SW 1271 (cell line): ENCODE results near the gene MEGF6.

Source experiments
- DNase-seq, 2 experiments: peaks; one replicate each; lab custom pipeline; 2025; lab: John Stamatoyannopoulos, UW

Gene MEGF6

DNA sequence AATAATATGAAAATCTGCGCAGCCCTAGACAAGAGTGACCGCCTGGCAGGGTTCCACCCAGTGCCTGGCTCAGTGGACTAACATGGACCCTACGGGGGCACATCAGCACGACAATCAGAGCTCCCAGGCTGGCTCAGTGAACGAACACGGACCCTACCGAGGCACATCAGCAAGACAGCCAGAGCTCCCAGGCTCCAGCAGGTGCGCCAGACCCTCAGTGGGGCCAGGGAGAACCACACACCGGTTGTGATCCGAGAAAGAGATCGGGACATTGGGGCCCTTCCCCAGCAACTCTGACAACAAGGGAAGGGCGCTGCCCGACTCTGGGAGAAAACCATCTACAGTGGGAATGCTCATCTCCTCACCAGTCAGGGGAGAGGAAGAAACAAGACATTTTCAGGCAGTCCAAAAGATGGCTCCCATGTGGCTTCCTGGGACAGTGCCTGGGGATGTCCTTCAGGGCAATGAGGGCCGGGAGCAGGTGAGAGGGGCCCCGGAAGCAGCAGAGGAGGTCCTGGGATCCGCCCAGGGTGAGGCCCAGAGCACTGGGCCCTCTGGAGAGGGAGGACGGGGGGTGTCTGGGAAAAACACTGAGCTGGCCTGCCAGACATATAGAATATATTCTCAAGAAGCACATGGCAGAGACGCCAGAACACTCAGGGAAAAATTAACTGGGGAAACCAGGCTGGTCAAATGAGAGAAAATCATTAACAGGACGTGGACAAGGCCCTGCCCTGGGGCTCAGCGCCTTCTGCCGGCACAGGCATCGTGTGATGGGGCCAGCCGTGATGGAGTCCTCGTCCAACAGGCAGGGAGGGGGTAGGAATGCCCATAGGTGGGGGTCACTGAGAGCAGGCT is 152.0 kb downstream of the MEGF6 start:
- DNase-seq: no peak

DNA sequence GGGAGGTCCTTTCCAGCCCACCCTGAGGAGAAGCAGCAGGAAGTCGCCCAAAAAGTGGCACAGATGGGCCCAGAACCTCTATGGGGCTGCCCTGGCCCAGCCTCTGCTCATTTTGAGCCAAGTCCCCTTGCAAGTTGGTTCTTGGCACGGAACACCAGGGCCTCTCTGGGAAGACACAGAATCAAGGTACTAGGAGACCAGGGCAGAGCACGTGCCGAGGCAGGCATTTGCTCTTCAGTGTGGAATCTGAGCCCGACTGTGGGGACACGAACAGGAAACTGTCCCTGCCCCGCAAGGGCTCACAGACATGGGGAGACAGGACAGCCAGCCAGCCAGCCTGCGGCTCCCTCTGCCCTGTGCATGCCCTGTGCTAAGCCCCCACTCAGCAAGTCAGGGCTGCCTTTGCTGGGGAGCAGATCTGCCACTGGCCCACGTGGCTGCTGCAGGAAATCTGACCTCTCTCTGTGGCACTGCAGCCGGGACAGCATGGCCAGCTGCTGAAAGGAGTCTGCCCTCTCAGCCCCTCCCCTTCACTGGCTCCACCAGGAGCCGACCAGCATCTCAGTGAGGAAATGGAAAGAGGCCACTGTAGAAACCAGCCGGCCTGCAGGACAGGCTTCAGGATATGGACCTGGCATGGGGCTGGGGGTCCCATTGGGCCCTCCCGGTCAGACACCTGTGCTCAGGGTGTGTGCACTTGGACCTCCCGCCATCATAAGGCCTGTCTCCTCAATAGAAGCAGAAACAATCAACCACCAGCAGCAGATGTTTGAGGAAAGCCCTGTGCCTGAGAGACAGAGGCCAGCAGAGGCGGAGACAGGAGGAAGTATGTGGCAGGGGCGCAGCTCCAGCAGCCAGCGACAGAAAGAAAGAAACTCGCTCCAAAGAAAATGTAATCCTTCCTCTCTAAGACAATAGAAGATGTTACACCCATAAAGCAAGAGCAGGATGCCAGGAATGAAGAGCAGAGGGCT is 153.1 kb downstream of the MEGF6 start:
- DNase-seq: no peak

DNA sequence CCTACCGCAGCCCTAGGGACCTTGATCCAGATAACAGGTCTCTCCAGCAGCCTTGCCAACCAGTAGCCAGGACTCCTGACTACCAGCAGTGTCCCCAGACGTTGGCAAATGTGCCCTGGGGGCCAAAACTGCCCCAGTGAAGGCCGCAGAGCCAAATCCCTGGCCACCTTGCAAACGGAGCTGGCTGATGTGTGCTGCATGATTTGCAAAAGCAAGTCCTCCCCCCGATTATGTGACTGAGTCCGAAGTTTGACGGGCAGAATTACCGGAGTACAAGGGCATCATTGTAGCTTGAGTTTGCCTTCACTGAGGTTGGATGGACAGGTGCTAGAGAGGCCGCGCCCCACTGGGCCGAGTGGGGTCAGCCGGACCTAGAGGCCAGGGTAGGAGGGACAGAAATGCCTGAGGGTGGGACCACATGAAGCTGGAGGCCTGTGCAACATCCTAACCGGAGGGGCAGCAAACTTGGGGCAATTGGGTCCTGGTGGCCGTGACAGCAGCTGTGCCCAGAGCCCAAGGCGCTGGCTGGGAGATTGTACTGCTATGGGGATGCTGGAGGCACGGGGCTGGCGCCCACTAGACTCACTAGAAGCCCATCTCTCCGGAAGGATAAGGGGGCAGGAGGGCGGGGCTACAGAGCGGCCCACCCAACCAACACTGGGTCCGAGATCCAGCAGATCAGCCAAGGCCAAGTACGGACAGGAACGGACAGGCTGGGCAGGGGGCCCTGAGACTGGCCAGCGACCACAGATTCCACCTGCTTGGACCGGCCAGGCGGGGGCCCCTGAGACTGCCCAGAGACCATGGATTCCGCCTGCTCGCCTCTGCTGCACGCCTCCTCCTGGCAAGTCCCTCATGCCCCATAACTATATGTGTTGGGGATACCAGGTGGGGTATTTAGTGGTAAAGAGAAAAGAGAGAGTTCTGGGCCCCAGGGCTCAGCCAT is 154.1 kb downstream of the MEGF6 start:
- DNase-seq: no peak

DNA sequence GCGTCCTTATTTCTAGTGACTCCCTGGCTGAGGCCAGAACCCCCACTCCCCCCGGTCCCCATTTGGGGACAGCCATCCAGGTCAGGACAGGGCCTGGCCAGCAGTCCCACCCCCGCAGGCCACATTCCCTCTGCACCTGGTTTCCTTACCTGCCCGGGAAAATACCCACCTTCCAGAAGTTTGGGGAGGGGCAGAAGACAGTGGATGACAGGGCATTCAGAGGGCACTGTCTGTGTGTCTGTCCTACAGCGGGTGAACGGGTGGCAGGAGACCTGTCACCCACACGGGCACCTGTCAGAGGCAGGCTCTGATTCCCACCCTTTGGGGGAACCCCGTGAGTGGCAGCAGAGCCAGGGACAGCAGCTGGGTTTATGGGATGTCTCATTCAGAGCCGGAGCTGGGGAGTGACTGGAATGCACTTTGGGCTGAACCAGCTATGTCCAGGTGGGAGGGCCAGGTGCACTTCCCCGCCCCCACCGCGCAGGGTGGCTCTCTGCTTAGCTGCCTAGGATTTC is 154.8 kb downstream of the MEGF6 start:
- DNase-seq: no peak

DNA sequence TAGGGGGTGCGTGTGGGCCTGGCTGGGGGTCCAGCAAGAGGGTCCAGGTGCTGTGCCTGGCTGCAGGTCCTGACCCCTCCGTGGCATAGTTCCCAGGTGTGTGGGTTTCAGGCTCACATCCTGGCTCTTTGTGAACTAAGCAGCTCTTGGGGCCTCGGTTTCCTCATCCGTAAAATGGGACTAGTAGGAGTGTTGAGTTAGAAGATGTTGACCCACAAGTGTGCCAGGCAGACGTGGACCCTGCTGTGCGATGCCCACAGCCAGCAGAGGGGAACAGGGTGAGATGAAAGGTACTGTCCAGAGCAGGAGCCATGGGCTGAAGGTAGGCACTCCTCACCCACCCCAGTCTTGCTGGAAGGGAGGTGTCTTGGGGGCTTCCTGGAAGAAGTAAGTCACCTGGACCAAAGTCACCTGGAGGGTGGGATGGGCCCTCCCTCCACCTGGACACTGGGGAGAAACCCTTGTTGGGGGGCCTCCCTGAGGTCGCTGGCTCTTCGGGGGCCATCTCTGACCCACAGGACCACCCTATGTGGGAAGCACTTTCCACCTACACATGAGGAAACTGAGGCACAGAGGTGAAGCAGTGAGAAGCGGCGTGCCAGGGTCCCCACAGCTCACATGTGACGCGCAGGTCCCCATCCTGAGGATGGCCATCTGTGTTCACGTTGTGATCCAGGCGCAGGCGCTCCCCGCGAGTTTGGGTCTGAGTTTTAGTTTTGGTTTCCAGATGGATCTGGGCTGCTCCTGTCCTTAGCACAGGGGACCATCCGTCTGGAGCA is 155.4 kb downstream of the MEGF6 start:
- DNase-seq: no peak

DNA sequence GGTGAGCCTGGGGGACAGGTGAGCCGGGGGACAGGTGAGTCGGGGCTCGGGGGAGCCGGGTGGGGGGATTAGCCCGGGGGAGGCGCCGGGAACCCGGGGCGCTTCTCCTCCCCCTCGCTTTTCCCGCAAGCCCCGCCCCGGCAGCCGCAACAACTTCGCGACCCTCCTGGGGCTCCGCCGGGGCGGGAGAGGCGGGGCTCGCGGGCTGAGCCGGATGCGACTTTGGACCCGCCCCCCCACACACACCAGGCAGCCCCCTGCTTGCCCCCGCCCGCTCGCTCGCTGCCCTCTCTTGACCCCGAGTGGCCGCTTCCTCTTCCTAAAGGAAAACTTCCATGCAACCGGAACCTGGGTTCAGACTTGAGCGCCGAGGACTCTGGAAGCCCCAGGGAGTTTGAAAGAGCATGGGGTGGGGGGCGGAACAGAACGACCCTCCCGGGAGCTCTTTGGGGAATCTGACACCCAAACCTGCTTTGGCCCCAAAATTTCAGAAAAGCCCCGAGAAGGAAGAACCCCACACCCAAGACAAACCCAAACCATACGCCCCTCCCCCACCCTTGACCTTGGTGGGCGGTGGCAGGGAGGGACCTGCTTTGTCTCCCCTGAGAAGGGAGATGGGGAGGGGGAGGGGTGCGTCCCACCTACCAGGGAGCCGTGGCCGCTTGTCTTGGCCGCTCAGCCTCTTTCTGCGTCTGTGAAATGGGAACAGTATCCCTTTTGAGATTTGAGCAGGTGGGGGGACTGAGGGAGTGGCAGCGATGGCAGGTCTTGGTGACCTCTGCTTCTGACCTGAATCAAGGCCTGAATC is 156.3 kb downstream of the MEGF6 start:
- DNase-seq: peak in 1 of 2 experiments; percentile 9

DNA sequence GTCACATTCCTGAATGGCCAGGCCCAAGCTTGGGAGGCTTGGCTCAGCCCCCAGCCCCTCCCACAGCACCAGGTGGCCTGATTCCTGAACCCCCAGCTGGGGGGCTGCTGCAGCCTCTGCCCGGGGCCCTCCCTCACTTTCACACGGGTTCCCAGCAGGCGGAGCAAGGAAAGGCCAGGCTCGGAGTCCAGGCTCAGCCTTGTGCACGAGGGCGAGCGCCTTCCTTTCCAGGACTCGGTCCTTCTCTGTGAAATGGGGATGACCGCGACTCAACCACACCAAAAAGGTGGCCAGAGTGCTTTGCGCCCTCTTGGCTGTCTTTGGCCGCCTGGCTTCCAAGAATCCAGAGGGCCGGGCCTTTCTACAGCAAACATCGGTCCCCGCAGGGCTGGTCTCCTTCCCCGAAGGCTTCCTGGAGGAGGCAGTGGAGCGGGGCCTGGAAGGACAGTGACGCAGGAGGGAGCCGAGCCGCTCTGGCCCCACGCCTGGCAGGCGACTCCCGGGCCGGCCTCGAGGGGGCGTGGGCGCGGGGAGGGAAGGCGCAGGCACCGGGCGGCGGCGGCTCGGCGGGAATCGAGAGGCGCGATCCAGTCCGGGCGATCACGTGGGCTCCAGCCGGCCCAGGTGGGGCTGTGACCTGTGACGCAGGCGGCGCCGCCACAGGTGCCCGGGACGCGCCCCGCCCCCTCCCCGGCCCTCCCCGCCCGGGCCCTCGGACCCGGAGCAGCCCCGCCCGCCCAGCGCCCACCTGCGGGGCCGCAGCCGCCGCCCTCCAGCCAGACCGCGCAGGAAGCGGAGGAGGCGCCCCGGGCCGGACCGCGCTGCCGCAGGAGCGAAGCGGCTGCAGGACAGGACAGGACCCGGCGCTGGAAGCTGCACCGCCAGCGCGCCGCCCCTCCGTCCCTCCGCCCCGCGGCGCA is 157.2 kb downstream of the MEGF6 start, which contains the start of gene ARHGEF16:
Gene ARHGEF16, plus strand, starts transcription at position 775 of the 920 bp plus-strand sequence. CDS start 8,420 bp downstream, outside the sequence.
- DNase-seq: peak; percentile 17 to 28

DNA sequence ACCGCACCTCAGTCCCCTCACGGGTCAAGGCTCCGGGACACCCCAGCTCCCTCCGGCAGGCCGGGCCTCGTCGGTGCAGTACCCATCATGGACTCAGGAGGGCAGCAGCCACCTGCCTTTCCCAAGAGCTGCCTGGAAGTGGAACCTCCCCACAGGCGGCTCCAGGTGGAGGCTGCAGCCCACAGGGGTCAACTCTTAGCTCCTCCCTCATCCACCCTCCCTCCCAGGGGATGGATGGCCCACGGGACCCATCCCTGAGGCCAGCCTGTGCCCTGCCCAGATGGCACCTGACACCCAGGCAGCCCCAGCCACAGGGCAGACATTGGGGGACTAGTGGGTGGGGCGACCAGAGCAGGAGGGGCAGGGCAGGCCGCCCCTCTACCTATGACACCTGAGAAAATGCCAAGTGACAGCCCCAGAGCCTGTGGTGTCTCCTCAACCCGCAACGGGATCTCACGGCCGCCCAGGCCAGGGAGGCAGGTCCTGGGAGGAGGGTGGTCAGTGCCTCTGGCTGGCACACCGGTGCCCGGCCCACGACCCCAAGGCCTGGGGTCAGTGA is 158.0 kb downstream of the MEGF6 start:
- DNase-seq: peak; percentile 24 to 46

DNA sequence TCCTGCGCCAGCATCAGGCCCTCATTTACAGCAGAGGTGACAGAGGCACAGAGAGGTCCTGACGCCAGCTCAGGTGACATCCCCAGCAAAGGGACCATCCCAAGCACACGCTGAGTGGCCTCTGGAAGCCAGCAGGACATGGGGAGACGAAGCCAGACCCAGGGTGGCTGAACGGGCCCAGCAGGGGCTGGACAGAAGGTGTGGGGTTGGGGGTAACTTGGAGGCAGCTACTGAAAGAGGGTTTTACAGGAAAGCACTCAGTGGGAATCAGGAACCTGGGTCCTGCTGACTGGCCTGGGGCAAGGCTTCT is 158.5 kb downstream of the MEGF6 start:
- DNase-seq: no peak

DNA sequence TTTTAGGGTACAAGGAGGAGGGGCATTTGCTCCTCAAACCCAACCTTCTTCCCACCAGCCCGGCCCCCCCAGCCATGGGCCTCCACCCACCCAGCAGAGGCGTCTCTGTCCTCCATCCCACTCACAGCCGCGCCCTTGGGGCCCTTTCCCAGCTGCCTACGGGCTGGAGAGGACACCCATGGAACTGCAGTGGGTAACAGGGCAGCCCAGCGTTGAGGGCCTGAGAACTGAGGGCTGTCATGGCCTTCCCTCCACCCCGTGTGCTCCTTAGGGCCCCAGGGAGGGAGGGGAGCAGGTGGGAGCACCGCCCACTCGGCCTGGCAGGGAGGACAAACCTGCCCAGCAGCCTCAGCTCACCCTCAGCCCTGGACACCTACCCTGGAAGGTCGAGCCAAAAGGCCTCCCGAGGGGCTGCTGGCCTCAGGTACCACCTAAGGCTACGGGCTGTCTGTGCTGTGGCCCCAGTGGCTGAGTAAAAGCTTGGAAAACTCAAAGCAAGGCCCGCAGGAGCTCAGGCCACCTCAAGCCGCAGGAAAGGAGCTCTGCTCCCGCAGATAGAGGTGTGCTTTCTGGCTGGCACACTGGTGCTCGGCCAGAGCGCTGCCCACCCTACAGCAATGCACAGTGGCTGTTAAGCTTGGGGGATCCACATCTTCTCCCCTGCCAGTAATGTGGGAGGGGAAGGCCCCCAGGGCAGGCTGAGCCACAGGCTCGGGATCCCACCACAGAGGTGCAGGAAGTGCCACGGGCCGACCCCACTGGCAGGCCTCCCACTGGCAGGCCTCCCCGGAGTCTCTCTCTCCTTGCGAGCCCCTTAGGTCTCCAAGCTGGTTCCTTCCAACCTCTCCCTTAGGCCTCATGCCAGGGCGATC is 159.1 kb downstream of the MEGF6 start:
- DNase-seq: no peak

DNA sequence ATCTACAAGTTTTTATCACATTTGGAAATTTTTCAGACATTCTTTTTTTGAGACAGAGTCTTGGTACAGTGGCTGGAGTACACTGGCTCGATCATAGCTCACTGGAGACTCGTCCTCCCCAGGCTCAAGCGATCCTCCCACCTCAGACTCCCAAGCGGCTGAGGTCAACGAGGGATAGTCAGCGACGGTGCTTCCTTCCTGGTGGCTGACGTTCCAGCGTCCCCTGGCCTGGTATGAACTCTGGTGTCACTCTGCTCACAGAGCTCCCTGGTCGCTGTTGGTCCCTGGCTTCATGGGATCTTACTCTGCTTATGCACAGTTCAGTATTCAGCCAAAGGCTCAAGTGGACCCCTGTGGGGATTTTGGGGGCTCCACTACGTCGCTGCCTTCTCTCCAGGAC is 160.3 kb downstream of the MEGF6 start:
- DNase-seq: no peak

DNA sequence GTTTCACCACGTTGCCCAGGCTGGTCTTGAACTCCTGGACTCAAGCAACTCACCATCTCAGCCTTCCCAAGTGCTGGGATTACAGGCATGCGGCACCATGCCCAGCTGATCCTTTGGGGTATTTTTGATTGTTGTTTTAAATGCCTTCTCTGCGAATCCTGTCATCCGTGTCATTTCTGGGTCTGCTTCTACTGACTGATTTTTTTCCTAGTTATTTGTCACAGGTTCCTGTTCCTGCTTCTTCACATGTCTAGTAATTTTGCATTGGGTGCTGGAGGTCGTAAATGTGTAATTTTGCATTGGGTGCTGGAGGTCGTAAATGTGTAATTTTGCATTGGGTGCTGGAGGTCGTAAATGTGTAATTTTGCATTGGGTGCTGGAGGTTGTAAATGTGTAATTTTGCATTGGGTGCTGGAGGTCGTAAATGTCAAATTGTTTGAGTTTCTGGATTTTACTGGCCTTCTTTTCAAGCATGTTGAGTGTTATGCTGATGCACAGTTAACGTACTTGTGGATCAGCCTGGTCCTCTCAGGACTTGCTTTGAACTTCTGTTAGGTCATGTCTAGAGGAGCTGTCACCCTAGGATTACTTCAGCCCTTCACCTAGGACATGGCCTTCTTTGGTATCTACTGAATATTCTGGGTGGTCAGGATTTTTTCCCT is 161.0 kb downstream of the MEGF6 start:
- no peak for DNase-seq

DNA sequence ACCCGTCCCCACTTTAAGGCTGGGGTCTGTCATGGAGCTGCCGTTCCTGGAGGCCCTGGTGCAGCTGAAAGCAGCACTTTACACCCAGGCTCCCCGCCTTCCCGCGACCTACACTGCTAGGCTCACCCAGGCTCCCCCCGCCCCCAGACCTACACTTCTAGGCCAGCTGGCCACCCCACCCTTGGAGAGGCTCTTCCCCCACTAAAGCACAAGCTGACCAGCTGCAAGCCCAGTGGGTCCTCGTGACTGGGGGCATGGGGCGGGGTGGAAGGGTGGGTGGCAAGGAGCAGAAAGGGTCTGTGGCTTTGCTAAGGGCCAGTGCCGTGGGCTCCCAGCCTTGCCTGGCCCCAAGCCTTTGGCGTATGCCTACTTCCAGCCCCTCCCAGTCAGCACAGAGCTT is 166.6 kb downstream of the MEGF6 start:
- no peak for DNase-seq

DNA sequence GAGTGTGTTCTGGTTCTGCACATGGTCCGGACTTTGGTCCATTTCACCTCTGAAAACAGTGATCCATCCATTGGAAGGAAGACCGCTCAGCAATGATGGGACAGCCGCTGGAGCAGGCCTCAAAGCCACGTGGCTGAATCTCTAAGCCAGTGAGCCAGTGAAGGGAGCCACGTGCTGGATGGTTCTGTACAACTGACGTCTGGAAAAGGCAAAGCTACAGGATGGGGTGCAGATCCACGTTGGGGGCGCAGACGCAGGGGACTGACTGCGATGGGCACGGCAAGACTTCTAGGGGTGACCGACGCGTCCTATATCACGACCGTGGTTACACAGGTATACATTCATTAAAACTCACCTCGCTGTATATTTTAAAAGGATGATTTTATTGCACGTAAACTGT is 167.0 kb downstream of the MEGF6 start:
- DNase-seq: no peak

DNA sequence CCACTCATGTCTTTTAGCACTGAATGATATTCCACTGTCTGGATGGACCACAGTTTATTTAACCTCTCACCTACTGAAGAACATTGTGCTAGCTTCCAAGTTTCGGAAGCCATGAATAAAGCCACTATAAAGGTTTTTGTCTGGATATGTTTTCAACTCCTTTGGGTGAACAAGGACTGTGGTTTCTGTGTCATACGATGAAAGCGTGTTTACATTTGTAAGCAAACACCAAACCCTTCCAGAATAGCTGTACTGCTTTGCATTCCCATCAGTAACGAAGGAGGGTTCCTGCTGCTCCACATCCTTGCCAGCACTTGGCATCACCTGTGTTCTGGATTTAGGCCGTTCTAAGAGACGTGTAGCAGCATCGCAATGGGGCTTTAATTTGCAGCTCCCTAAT is 167.5 kb downstream of the MEGF6 start:
- no peak for DNase-seq

DNA sequence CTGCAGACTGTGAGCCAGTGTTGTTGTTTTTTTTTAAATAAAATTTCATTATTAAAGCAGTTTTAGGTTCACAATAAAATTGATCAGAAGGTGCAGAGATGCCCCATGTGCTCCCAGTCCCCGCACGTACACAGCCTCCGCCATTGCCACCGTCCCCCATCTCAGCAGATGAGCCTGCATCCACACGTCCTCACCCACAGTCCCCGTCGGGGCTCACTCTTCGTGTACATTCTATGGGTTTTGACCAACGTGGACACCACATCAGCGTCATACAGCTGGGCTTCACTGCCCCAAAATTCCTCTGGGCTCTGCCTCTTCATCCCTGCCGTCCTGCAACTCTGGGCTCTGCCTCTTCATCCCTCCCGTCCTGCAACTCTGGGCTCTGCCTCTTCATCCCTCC is 168.4 kb downstream of the MEGF6 start:
- DNase-seq: no peak

DNA sequence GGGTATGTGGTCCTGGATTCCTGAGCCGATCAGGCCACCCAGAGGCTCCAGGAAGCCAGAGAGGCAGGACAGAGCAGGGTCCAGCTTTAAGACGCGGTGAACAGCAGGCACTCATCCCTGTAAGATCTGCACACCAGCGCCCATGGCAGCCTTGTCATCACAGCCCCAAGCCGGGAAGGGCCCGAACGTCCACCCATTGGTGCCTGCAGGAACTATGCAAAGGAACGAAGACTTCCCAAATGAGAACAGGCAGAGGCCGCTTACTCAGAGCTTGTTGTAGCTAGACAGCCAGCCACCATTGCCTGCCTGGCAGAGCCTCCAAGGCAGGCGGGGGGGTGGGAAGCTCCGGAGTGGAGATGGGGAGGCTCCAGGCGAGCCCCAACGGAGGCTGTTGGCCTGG is 169.0 kb downstream of the MEGF6 start:
- no peak for DNase-seq
